ENCODE data around the gene COL4A2.

- TF ChIP-seq POLR2A (IDR thresholded peaks at IDR 0.05) (no peak), CTCF (IDR thresholded peaks at IDR 0.05) (no peak)
These were observed 35.8 kb upstream of the COL4A2 start for GRCh38 chr13:110271313-110271712.

All from right lobe of liver (tissue), 4 donors.